ENCODE data around the gene IFNG-AS1. TPM values are rescaled to one million over a fixed set of nuclear protein-coding genes. Genes with fewer than 3 reads are reported as not detected.

IFNG-AS1 gene
- total RNA-seq, 1 donor from 2014 or later = not detected

GRCh38 chr12:68034567-68034966 lies 45.3 kb downstream of the IFNG-AS1 start:
- no peak for DNase-seq (ENCODE audit: extremely low read depth, low read depth, low spot score)

- DNase-seq (ENCODE audit: extremely low read depth, low read depth, low spot score) = no peak
Observed at GRCh38 chr12:68036642-68037041, 47.4 kb downstream of the IFNG-AS1 start.

GRCh38 chr12:68037616-68038255 lies 48.5 kb downstream of the IFNG-AS1 start:
- no peak for DNase-seq (ENCODE audit: extremely low read depth, low read depth, low spot score)

GRCh38 chr12:68038650-68039049 lies 49.4 kb downstream of the IFNG-AS1 start:
- no peak for DNase-seq (ENCODE audit: extremely low read depth, low read depth, low spot score)

- peak; percentile 34 for DNase-seq (ENCODE audit: extremely low read depth, low read depth, low spot score)
Observed at GRCh38 chr12:68040450-68041075, 51.3 kb downstream of the IFNG-AS1 start.

GRCh38 chr12:68042212-68042699 lies 53.0 kb downstream of the IFNG-AS1 start:
- no peak for DNase-seq (ENCODE audit: extremely low read depth, low read depth, low spot score)

GRCh38 chr12:68043435-68043834 lies 54.2 kb downstream of the IFNG-AS1 start:
- no peak for DNase-seq (ENCODE audit: extremely low read depth, low read depth, low spot score)

GRCh38 chr12:68048648-68049297 lies 59.5 kb downstream of the IFNG-AS1 start:
- no peak for DNase-seq (ENCODE audit: extremely low read depth, low read depth, low spot score)

GRCh38 chr12:68056300-68056699 lies 67.1 kb downstream of the IFNG-AS1 start:
- no peak for DNase-seq (ENCODE audit: extremely low read depth, low read depth, low spot score)

GRCh38 chr12:68063900-68064590 lies 74.8 kb downstream of the IFNG-AS1 start:
- no peak for DNase-seq (ENCODE audit: extremely low read depth, low read depth, low spot score)

- DNase-seq (ENCODE audit: extremely low read depth, low read depth, low spot score) = no peak
Observed at GRCh38 chr12:68065163-68065562, 75.9 kb downstream of the IFNG-AS1 start.

GRCh38 chr12:68065687-68066086 lies 76.4 kb downstream of the IFNG-AS1 start:
- no peak for DNase-seq (ENCODE audit: extremely low read depth, low read depth, low spot score)

GRCh38 chr12:68067762-68068376 lies 78.6 kb downstream of the IFNG-AS1 start:
- no peak for DNase-seq (ENCODE audit: extremely low read depth, low read depth, low spot score)

GRCh38 chr12:68069275-68069674 lies 80.0 kb downstream of the IFNG-AS1 start:
- DNase-seq (ENCODE audit: extremely low read depth, low read depth, low spot score) = no peak

Other genes with a start within 250 kb of the IFNG-AS1 start
- gene IFNG, start 170.3 kb downstream of the IFNG-AS1 start, total RNA-seq = not detected in 2 replicates
- gene IL26, start 236.4 kb downstream of the IFNG-AS1 start, total RNA-seq = not detected in 2 replicates

Measured in glomerular endothelial cell (primary cell).